Activated naive CD4-positive, alpha-beta T cell treated with anti-CD3 and anti-CD28 coated beads, Interleukin-2, amount 50 U/mL, for 72 hours (primary cell): Measurements from ENCODE around the gene CCNY. TPM values are rescaled to one million over a fixed set of nuclear protein-coding genes. Genes with fewer than 3 reads are reported as not detected.

Experiments
- ATAC-seq, 2 donors: fragments of 150-1000 bp; cut with Tn5 transposase; 2 replicates each; pipeline ENCODE4 v1.10.0; 2021; ENCODE audit warnings: mild to moderate bottlenecking in 2 of 2, moderate library complexity in 2 of 2
- DNase-seq, 2 donors: peaks; one replicate each; pipeline ENCODE4 v3.0.0; 2021 to 2022; ENCODE audit warnings: low spot score in 2 of 2
- H3K27ac Mint-ChIP-seq, 2 donors: one replicate each; pipeline ENCODE4 v1.8.0; 2022; ENCODE audit warnings: mild to moderate bottlenecking in 2 of 2, mixed read lengths in 2 of 2
- H3K36me3 Mint-ChIP-seq, 2 donors: one replicate each; pipeline ENCODE4 v1.8.0; 2022; ENCODE audit warnings: mixed read lengths in 2 of 2
- H3K9me3 Mint-ChIP-seq, 2 donors: one replicate each; pipeline ENCODE4 v1.8.0; 2022; ENCODE audit warnings: mixed read lengths in 2 of 2
- total RNA-seq, 2 donors: library from RNA; stranded (reverse); gene quantifications; one replicate each; pipeline ENCODE4 v1.2.3, GENCODE V29; 2022

CCNY gene
- total RNA-seq, 2 donors from 2014 or later: 31.4 to 44.2 TPM

DNA sequence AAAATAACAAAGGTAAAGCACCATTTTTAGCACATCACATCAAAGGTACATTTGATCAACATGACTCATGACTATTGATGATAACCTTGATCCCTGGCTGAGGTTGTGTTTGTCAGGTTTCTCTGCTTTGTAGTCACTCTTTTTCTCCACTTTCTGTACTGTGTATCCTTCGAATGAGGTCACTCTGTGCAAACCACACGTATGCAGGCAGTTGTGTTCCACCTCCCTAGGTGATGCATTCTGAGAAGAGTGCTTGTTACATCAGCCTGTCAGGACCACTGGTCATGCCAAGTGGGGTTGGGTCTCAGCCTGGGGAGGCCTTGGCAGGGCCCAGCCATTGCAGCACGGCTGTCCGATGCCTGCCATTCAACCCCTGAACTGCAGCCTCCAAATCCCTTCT lies 206.0 kb downstream of the CCNY start:
- H3K36me3 Mint-ChIP-seq: peaks cover 20 to 33% of the 10 kb centered on the region in 2 donors
- DNase-seq (peak in 1 of 2 donors; percentile 16), ATAC-seq (peak; percentile 67 to 95)
- H3K9me3 Mint-ChIP-seq: peaks cover 0 to 20% of the 10 kb centered on the region in 2 donors
- H3K27ac Mint-ChIP-seq: peak overlapping the region in 1 of 2 donors; percentile 88

DNA sequence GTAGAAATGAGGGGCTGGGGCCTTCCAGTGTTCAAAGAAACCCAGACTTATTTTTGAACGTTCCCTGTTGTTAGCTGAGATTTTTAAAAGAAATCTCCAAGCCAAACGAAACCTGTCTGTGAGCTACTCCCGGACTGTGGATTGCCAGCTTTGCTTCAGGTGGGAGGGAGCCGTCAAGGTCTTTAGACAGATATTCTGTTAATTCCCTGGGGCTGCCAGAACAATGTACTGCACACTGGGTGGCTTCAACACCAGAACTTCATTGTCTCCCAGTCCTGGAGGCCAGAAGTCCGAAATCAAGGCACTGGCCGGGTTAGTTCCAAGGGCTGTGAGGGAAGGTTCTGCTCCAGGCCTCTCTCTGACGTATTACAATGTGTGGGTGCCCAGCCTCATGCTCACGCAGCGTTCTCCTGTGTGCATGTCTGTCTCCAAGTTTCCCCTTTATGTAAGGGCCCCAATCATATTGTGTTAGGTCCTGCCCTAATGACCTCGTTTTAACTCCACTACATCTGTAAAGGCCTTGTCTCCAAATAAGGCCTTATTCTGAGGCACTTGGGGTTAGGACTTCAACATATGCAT lies 208.9 kb downstream of the CCNY start:
- H3K9me3 Mint-ChIP-seq: peaks cover 0 to 8% of the 10 kb centered on the region in 2 donors
- peaks cover 14 to 16% of the 10 kb centered on the region in 2 donors for H3K36me3 Mint-ChIP-seq
- H3K27ac Mint-ChIP-seq: no peak overlapping the region
- no peak for DNase-seq
- ATAC-seq: no peak

DNA sequence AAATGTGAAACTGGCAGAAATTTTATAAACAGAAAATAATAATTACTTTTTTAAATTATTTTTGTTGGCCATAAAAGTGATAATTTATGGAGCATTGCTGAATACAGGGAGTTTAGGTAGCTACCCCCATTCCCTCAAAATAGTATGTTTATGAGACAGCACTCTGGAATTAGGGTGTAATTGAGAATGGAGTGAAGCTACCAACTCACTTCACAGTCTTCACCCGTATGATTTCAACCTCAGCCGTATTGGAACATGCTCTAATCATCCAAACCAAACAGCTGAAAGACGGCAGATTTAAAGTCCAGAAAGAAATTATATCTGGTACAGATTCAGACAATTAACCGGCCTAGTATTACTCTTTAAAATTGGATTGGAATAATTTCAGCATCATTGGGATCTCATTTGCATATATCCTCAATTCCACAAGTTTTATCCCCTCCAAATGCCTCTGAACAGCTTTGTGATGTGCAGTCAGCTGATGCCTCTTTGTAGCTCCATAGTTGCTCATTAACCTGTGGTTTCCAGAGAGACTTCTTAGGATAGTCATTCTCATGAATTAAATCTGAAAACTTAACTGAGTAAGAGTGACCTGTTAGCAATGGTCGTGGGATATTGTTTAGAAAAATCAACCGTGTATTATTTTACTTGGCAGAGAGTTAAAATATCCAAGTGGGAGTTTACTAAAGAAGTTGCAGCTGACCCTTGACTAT lies 209.7 kb downstream of the CCNY start:
- Mint-ChIP-seq H3K27ac (no peak overlapping the region), H3K36me3 (peaks cover 7 to 14% of the 10 kb centered on the region in 2 donors), H3K9me3 (peaks cover 0 to 8% of the 10 kb centered on the region in 2 donors)
- ATAC-seq (no peak), DNase-seq (no peak)

DNA sequence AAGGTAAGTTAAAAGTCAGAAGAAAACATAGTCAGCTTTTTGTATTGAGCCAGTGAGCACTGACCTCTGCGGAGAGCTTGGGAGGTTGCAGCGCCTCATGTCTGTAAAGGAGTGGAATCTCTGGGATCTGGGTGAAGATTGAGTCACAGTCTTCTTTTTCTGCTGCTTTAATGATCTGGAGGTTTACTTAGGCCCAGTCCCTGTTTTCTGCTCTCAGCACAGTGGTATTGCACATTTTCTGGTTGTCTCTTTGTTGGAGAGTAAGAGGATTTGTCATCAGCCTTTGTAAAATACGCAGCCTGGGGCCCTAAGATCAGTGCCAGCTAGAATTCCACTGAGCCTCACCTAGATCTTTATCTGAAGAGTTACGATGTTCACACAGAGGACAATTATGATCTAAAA lies 210.5 kb downstream of the CCNY start:
- DNase-seq: no peak
- Mint-ChIP-seq H3K36me3 (peaks cover 7 to 9% of the 10 kb centered on the region in 2 donors), H3K27ac (no peak overlapping the region), H3K9me3 (peaks cover 0 to 4% of the 10 kb centered on the region in 2 donors)
- ATAC-seq: no peak

DNA sequence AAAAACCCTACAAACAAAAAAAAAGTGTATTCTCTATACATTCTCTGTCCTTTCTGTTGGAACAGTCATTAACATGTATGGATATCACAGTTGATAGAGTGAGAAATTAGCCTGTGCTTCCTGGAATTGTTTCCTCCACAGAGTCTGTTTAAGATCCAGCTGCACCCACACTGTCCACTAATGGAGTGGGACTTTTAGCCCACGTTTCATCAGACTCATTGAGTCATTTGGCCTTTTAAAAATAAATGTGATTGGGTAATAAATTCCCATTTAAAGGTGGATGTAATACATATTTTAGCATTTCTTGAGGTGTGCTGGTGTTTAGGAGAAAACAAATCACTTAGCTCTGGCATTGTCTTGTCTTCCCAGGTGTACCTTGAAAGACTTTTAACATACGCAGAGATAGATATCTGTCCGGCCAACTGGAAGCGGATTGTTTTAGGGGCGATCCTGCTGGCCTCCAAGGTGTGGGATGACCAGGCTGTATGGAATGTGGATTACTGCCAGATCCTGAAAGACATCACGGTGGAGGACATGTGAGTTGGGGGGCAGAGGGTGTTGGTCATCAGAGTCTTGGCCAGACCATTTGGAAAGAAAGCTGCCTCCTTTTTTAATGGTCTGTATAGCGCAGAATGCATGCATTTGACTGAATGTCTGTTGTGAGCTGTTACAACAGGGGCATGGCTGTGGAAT lies 216.5 kb downstream of the CCNY start:
- ATAC-seq: no peak
- no peak overlapping the region for H3K27ac Mint-ChIP-seq
- DNase-seq: no peak
- H3K9me3 Mint-ChIP-seq: no peaks in the 10 kb centered on the region
- no peaks in the 10 kb centered on the region for H3K36me3 Mint-ChIP-seq

DNA sequence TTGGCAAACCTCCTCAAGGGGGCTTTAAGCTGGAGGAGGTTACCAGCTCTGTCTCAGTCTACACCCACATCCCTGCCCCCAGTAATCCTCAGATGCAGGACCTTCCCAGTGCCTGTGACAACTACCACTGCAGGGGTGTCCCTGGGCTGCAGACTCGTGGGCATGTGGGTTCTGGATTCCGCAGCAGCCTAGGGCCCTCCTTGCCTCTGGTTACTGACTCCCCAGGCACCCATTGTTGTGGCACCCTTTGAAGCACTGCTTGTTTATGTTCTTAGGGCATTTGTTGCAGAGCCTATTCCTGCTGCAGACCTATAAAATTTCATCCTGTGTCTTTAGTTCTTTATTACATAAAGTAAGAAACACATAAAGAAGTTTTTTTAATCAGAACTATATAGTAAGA lies 217.7 kb downstream of the CCNY start:
- peaks cover 0 to 2% of the 10 kb centered on the region in 2 donors for H3K36me3 Mint-ChIP-seq
- H3K27ac Mint-ChIP-seq: no peak overlapping the region
- DNase-seq (no peak), ATAC-seq (no peak)
- H3K9me3 Mint-ChIP-seq: no peaks in the 10 kb centered on the region

DNA sequence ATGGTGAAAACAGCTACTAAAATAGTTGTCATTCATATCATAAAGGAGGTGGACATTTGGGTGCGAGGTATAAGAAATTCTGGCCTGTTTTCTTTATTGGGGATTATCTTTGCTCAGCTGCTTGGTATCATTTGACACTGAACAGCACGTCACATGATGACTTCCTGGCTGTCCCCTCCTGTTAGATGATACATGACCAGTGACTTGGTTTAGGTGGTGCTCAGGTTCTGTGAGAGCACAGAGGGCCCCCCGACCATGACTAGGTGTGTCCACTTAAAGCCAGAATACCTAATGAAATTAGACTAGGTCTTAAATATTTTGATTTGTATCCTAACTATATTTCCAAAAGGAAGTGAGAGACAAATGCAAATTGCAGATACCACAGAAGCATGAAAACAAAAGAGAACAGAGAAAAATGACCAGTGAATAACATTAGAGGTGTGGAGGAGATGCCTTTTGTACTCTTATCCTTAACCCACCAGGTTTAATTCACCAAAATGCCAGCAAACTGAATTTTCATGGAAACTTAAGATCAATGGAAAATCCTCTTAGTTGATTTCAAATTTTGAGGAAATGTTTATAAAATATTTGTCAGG lies 218.2 kb downstream of the CCNY start:
- no peak for ATAC-seq
- Mint-ChIP-seq H3K36me3 (peaks cover 0 to 5% of the 10 kb centered on the region in 2 donors), H3K27ac (peak overlapping the region in 1 of 2 donors; percentile 73), H3K9me3 (no peaks in the 10 kb centered on the region)
- no peak for DNase-seq

DNA sequence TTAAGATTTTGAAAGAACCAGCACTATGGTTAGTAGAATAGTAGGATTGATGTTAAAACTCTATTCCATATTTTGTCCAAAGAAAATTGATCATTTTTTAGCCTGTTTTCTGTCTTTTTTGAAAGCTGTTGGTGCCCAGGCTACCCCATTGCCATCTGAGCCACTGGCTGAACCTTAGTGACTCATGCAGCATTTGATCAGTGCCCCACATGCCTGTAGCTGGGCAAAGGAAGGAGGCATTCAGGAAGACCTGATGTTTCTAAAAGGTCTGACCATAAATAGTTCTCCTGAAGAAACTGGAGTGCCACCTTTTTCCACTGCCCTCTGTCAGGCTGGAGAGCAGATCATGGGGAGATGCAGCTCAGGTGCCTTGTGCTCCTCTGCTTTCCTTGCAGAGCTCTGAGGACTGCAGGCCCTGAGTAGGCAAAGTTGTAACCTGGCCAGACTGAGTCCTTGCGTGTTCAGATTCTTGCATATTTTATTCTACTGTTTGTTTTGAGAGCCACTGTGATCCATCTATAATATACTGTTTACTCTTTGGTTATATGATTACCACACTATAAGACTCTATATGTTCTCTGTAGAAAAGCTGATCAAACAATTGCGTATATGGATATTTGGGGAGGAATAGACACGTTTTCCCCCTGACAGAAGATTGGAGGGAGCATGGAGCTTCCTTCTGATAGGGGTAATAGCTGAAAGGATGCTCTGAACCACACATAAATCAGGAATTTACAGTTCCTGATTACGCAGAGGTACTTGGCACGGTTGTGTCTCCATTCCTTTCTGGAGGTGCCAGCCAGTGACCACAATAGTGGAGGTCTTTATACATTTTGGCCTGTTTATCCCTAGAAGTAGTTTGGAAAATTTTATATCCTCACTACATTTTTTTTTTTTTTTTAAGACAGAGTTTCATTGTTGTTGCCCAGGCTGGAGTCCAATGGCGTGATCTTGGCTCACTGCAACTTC lies 219.9 kb downstream of the CCNY start:
- H3K9me3 Mint-ChIP-seq: no peaks in the 10 kb centered on the region
- ATAC-seq (no peak), DNase-seq (no peak)
- no peak overlapping the region for H3K27ac Mint-ChIP-seq
- H3K36me3 Mint-ChIP-seq: peaks cover 0 to 5% of the 10 kb centered on the region in 2 donors

DNA sequence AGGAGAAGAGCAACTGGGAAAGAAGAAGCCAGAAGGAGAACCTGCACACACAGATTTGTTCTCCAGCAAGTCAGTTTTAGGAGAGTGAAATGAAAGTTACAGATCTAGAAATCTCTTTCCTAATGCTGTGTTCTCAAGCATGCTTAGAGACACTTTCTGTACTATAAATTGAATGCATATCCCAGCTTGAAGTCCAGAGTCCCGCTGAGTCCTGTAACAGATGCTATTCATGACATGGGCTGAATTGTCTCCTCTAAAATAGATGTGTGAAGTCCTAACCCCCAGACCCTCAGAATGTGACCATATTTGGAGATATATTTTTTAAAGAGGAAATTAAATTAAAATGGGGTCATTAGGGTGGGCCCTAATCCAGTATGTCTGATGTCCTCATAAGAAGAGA lies 222.0 kb downstream of the CCNY start:
- DNase-seq: no peak
- no peak for ATAC-seq
- Mint-ChIP-seq H3K27ac (no peak overlapping the region), H3K9me3 (no peaks in the 10 kb centered on the region), H3K36me3 (peaks cover 0 to 5% of the 10 kb centered on the region in 2 donors)

DNA sequence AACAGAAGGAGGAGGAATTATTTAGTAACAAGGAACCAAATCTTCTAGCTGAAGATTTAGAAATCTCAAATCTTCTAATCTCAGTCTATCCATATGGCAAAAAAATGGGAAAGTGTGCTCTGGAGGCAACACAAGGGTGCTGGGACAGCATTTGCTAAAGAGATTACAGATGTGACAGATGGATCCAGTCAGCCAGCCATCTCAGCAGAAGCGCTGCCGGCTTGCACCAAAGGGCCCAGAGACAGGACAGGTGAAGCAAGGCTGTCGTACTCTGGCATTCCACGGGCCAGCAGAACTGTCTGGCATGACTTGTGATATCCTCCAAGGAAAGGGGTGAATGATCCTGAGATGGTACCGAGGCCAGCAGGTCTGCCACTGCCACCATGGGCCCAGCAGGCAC lies 223.1 kb downstream of the CCNY start:
- no peak for DNase-seq
- H3K36me3 Mint-ChIP-seq: peaks cover 0 to 5% of the 10 kb centered on the region in 2 donors
- no peak for ATAC-seq
- H3K9me3 Mint-ChIP-seq: no peaks in the 10 kb centered on the region
- peak overlapping the region in 1 of 2 donors; percentile 9 for H3K27ac Mint-ChIP-seq

DNA sequence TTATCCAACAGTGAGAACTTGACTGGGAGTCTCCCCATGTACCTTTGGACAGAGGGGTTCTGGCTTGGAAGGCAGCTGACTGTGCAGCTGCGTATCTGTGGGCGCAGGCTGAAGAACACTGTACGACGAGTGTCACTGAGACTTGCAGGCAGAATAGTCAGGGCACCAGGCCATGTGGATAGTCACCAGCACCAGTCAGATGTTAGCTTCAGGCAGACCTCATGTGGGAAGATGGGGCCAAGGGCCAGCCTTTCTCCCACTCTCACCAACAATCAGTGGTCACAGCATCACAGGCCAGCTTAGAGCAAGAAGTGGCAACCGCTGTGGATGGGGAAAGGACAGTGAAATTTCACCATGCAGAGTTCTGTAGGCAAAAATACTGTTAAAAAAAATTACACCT lies 225.4 kb downstream of the CCNY start:
- DNase-seq (no peak), ATAC-seq (no peak)
- H3K27ac Mint-ChIP-seq: no peak overlapping the region
- peaks cover 0 to 11% of the 10 kb centered on the region in 2 donors for H3K36me3 Mint-ChIP-seq
- no peaks in the 10 kb centered on the region for H3K9me3 Mint-ChIP-seq

DNA sequence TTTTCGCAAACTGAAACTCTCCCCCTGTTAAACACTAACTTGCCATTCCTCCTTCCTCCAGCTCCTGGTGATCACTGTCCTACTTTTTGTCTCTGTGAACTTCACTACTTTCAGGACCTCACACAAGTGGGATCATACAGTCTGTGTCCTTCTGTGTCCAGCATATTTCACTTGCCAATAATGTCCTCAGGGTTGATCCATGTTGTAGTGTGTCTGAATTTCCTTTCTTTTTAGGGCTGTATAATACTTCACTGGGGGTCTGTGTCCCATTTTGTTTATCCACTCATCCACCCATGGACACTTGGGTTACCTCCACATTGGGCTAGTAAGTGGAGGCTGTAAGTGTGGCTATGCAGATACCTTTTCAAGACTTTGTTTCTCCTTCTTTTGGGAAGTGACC lies 226.1 kb downstream of the CCNY start:
- H3K27ac Mint-ChIP-seq: no peak overlapping the region
- H3K36me3 Mint-ChIP-seq: peaks cover 0 to 11% of the 10 kb centered on the region in 2 donors
- H3K9me3 Mint-ChIP-seq: no peaks in the 10 kb centered on the region
- ATAC-seq: no peak
- no peak for DNase-seq

DNA sequence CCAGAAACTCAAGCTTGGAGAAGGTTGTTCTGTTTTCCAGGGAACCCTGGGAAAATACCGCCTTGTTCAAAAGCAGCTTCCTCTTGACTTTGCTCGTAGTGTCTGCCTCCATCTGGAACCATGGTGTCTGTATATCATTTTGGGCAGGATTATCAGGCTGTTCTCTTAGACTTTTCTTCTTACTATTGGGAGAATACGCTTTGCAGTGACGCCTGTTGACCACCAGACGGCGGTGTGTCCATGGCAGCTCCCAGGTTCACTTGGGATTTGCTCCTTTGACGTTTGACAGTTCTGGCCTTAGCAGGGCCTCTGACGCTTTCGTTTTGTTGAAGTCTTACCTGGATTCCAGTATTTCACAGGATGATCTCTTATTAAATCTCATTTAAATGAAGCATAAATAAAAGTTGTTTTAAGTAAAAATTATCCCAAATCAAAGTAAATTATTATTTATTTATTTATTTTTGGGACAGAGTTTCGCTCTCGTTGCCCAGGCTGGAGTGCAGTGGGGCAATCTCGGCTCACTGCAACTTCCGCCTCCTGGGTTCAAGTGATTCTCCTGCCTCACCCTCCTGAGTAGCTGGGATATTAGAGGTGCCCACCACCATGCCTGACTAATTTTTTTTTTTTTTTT lies 227.1 kb downstream of the CCNY start:
- Mint-ChIP-seq H3K36me3 (peaks cover 0 to 11% of the 10 kb centered on the region in 2 donors), H3K27ac (peak overlapping the region in 1 of 2 donors; percentile 36), H3K9me3 (no peaks in the 10 kb centered on the region)
- ATAC-seq (no peak), DNase-seq (peak in 1 of 2 donors; percentile 51)

DNA sequence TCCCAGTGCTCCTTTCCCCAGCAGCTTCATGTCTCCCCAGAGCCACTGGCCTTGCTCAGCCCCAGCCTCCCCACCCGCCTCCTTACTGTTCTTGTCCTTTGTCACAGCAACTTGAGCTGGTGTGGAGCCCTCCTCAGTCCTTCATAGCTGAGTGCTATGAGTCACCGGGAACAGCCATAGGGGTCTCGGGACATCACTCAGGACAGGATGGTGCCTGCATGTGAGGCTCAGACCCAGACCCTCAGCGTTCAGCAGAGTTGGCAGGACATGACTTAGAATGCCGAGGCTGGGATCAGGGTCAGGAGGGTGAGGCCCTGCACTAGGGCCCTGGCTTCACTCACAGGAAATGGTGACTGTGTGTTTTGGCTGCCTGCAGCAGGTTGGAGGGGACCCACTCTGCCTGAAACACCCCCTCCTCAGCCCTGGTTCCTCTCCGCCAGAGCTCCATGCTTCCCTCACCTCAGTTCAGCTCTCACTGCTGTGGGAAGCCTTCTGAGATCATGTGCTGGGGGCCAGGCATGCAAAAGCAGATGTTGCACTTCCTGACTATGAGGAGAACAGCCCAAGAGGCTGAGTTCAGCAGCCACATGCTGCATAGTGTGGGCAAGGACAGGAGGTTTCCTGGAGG lies 228.1 kb downstream of the CCNY start:
- H3K27ac Mint-ChIP-seq: peak overlapping the region in 1 of 2 donors; percentile 85

DNA sequence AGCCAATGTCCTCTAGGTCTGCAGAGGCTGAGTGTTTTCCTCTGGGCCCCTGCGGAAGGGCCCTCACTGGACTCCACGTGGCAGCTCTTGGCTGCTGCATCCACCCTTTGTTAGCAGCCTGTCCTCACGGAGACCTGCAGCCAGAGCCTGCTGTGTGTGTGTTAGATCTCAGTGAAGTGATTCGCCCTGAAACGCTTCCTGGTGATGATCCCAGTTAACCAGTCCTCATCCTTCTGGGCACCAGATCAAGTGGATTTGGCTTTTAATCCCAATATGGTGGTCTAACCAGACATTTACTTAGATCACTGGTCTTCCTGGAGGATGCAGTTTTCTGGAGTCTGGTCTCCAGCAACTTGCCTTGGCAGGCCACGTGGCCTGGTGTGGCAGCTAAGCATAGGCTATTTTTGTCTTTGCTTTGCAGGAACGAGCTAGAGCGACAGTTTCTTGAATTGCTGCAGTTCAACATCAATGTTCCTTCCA lies 229.3 kb downstream of the CCNY start:
- DNase-seq (no peak), ATAC-seq (no peak)
- H3K27ac Mint-ChIP-seq: peak overlapping the region in 1 of 2 donors; percentile 29
- H3K9me3 Mint-ChIP-seq: no peaks in the 10 kb centered on the region
- peaks cover 5 to 6% of the 10 kb centered on the region in 2 donors for H3K36me3 Mint-ChIP-seq

More for the DNA sequence above, 228.1 kb downstream of the CCNY start:
- no peak for DNase-seq
- Mint-ChIP-seq H3K9me3 (no peaks in the 10 kb centered on the region), H3K36me3 (peaks cover 0 to 6% of the 10 kb centered on the region in 2 donors)
- ATAC-seq: no peak
